A549 (cell line): ENCODE data around the gene GATA6. TPM values are rescaled to one million over a fixed set of nuclear protein-coding genes. Genes with fewer than 3 reads are reported as not detected.

Experiments used
- ATAC-seq, 2 experiments: fragments of 200-7000 bp in 1 of 2; fragments of >200 bp in 1 of 2; cut with Nextera tagmentation in 1 of 2; cut with Tn5 transposase in 1 of 2; 3 replicates each; pipeline versions ENCODE4 v1.8.0 to v1.9.1; 2018 to 2020; ENCODE audit warnings: mild to moderate bottlenecking in 1 of 2, moderate library complexity in 1 of 2
- CTCF ChIA-PET: fragments of 300-600 bp; sonication (Branson Sonifier 250); formaldehyde crosslinking; extraction: SDS; loops from one replicate; lab custom pipeline; 2021; ENCODE audit warnings: antibody characterized with exemption, inconsistent platforms; lab: Yijun Ruan, JAX
- POLR2A ChIA-PET: fragments of 350-600 bp; formaldehyde crosslinking; extraction: SDS; loops from one replicate; lab custom pipeline; 2021; ENCODE audit warnings: antibody characterized with exemption, inconsistent platforms; lab: Yijun Ruan, JAX
- DNase-seq, 2 experiments: peaks; one replicate each; pipeline versions ENCODE4 v3.0.0 to v3.0.0-alpha.2; 2011 to 2016; ENCODE audit warnings: low read depth in 1 of 2, low spot score in 1 of 2
- FAIRE-seq: peaks from 2 replicates; lab custom pipeline; 2011; peaks lifted over from hg19 to GRCh38; lab: Jason Lieb, UNC
- H3K27ac ChIP-seq, 2 experiments: fragments of >200 bp; sonication (Bioruptor Twin); formaldehyde crosslinking; 3 replicates each; pipeline ENCODE4 v1.5.1; 2016 to 2017
- H3K4me1 ChIP-seq: fragments of >200 bp; sonication (Bioruptor Twin); formaldehyde crosslinking; 3 replicates; pipeline ENCODE4 v1.6.1; 2016
- H3K4me2 ChIP-seq: fragments of >200 bp; sonication (Bioruptor Twin); formaldehyde crosslinking; 3 replicates; pipeline ENCODE4 v1.6.1; 2016
- H3K4me3 ChIP-seq: fragments of >200 bp; sonication (Bioruptor Twin); formaldehyde crosslinking; 3 replicates; pipeline ENCODE4 v1.5.1; 2016
- H3K9me3 ChIP-seq: fragments of >200 bp; sonication (Bioruptor Twin); formaldehyde crosslinking; 3 replicates; pipeline ENCODE4 v1.6.1; 2016
- BCL3 ChIP-seq: fragments of >200 bp; sonication (Bioruptor Twin); formaldehyde crosslinking; IDR thresholded peaks from 3 replicates; pipeline ENCODE4 v1.6.1; 2016
- CTCF ChIP-seq: fragments of >200 bp; sonication (Bioruptor Twin); formaldehyde crosslinking; IDR thresholded peaks from 3 replicates; pipeline ENCODE4 v1.5.1; 2016
- EHF ChIP-seq: fragments of 250-450 bp; sonication (Bioruptor Pico); IDR thresholded peaks from 2 replicates; pipeline ENCODE4 v1.5.0; 2020; ENCODE audit warnings: mild to moderate bottlenecking
- MAFK ChIP-seq: fragments of 450-650 bp; IDR thresholded peaks from 2 replicates; pipeline ENCODE4 v1.6.1; 2014; ENCODE audit not compliant: partially characterized antibody
- NPAS2 ChIP-seq: fragments of 250-450 bp; sonication (Bioruptor Pico); IDR thresholded peaks from 2 replicates; pipeline ENCODE4 v1.8.0; 2022; ENCODE audit warnings: mild to moderate bottlenecking, moderate library complexity, borderline replicate concordance
- POLR2AphosphoS2 ChIP-seq: conservative IDR thresholded peaks from 2 replicates; pipeline ENCODE4 v1.6.1; 2012; ENCODE audit warnings: low read length, improper control_type of control experiment, inconsistent platforms
- WGBS: methylation state at CpG from one replicate; pipeline ENCODE4 v1.1.6; 2017; ENCODE audit errors: missing lambda C conversion rate; 5-methylcytosine and 5-hydroxymethylcytosine counted together
- polyA plus RNA-seq, 4 experiments: library from polyadenylated mRNA; depleted of rRNA in 3 of 4; stranded (reverse); fragments of >200 nt; fragmentation: RNase III in 1 of 4; extraction: RNeasy Plus Mini Kit Qiagen cat#74134 plus additional on column Dnase treatment in 1 of 4; gene quantifications; 2 replicates in 3 of 4; 3 replicates in 1 of 4; pipeline ENCODE4 v1.2.3, GENCODE V29; 2011 to 2017

GATA6 gene
- polyA plus RNA-seq, 2 of the 4 experiments (the other 2 are of a cell fraction): 1.2 to 1.3 TPM

- no peak for TF ChIP-seq NPAS2
- TF ChIP-seq, all 56 proteins: peak for 0
These were observed 54.6 kb downstream of the GATA6 start (continued) for GRCh38 chr18:22223965-22224322.

GRCh38 chr18:22224339-22224738, 55.0 kb downstream of the GATA6 start:
- DNase-seq (no peak), ATAC-seq (no peak; a peak in 1 of 6 replicates), FAIRE-seq (no peak)
- H3K4me1 ChIP-seq: peaks cover 23% of the 10 kb centered on the region
- ChIA-PET CTCF (interaction anchor here (1.0 to 1.7 kb wide), 2 partner anchors 33 to 339 kb away, joined by 3 to 4 read pairs; no protein-coding TSS in a partner anchor), POLR2A (no interaction called here)
- peak overlapping the region; percentile 73 for H3K4me2 ChIP-seq
- WGBS: 78% methylated on average over 1 of the region's 1 CpG
- peak overlapping the region; percentile 62 to 71; a peak in 3 of 6 replicates for H3K27ac ChIP-seq
- H3K9me3 ChIP-seq: no peaks in the 10 kb centered on the region
- H3K4me3 ChIP-seq: no peak overlapping the region
- no peak for TF ChIP-seq BCL3
- no peak for TF ChIP-seq POLR2AphosphoS2
- no peak for TF ChIP-seq CTCF
- peak; percentile 68 for TF ChIP-seq MAFK
- no peak for TF ChIP-seq EHF

- FAIRE-seq: no peak
- CTCF ChIA-PET: no interaction called here
- 76% methylated on average over 4 of the region's 4 CpGs for WGBS
- no peak for DNase-seq
- Histone ChIP-seq H3K27ac (peak overlapping the region in 1 of 2 experiments; percentile 27; a peak in 1 of 6 replicates), H3K4me2 (no peak overlapping the region), H3K4me1 (peaks cover 36% of the 10 kb centered on the region), H3K4me3 (no peak overlapping the region), H3K9me3 (no peaks in the 10 kb centered on the region)
- POLR2A ChIA-PET: no interaction called here
- ATAC-seq: no peak
- TF ChIP-seq CTCF: no peak
These were observed 57.4 kb downstream of the GATA6 start for GRCh38 chr18:22226801-22227200.

- Histone ChIP-seq H3K4me3 (no peak overlapping the region), H3K4me1 (peaks cover 23% of the 10 kb centered on the region), H3K9me3 (no peaks in the 10 kb centered on the region), H3K27ac (peak overlapping the region in 1 of 2 experiments; percentile 22; a peak in 2 of 6 replicates), H3K4me2 (peak overlapping the region; percentile 24; the same call in 1 of the 3 replicates)
- no peak for FAIRE-seq
- DNase-seq: no peak
- ChIA-PET CTCF (no interaction called here), POLR2A (no interaction called here)
- WGBS: 29% methylated on average over 2 of the region's 2 CpGs
- TF ChIP-seq MAFK (peak; percentile 16), CTCF (no peak)
- no peak for ATAC-seq
These were observed 59.6 kb downstream of the GATA6 start for GRCh38 chr18:22228976-22229375.
